ENCODE data around the gene RIMBP2.

RIMBP2 gene

GRCh38 chr12:130710733-130711080 lies 5.4 kb downstream of the RIMBP2 start:
- DNase-seq (ENCODE audit: low read depth) = no peak
- in situ Hi-C loops (cut with HindIII; ENCODE audit: low sequenced_read_pairs) = no loop called here
- no peak for TF ChIP-seq CTCF (IDR thresholded peaks at IDR 0.05; ENCODE audit: low read depth, low read length, missing control alignments)
- no peak overlapping the region for H3K4me3 ChIP-seq (ENCODE audit: low read depth, low read length)

GRCh38 chr12:130709971-130710732 lies 5.9 kb downstream of the RIMBP2 start:
- in situ Hi-C loops (cut with HindIII; ENCODE audit: low sequenced_read_pairs) = no loop called here
- no peak for DNase-seq (ENCODE audit: low read depth)
- H3K4me3 ChIP-seq (ENCODE audit: low read depth, low read length) = no peak overlapping the region
- no peak for TF ChIP-seq CTCF (IDR thresholded peaks at IDR 0.05; ENCODE audit: low read depth, low read length, missing control alignments)

GRCh38 chr12:130709151-130709970 lies 6.7 kb downstream of the RIMBP2 start:
- in situ Hi-C loops (cut with HindIII; ENCODE audit: low sequenced_read_pairs) = no loop called here
- H3K4me3 ChIP-seq (ENCODE audit: low read depth, low read length) = no peak overlapping the region
- no peak for DNase-seq (ENCODE audit: low read depth)
- TF ChIP-seq CTCF (IDR thresholded peaks at IDR 0.05; ENCODE audit: low read depth, low read length, missing control alignments) = no peak

GRCh38 chr12:130708648-130709047 lies 7.5 kb downstream of the RIMBP2 start:
- no peak overlapping the region for H3K4me3 ChIP-seq (ENCODE audit: low read depth, low read length)
- in situ Hi-C loops (cut with HindIII; ENCODE audit: low sequenced_read_pairs) = no loop called here
- no peak for DNase-seq (ENCODE audit: low read depth)
- no peak for TF ChIP-seq CTCF (IDR thresholded peaks at IDR 0.05; ENCODE audit: low read depth, low read length, missing control alignments)

GRCh38 chr12:130707571-130707891 lies 8.6 kb downstream of the RIMBP2 start:
- no peak for DNase-seq (ENCODE audit: low read depth)
- no peak overlapping the region for H3K4me3 ChIP-seq (ENCODE audit: low read depth, low read length)
- no peak for TF ChIP-seq CTCF (IDR thresholded peaks at IDR 0.05; ENCODE audit: low read depth, low read length, missing control alignments)
- in situ Hi-C loops (cut with HindIII; ENCODE audit: low sequenced_read_pairs) = no loop called here

- in situ Hi-C loops (cut with HindIII; ENCODE audit: low sequenced_read_pairs) = no loop called here
- no peak overlapping the region for H3K4me3 ChIP-seq (ENCODE audit: low read depth, low read length)
- no peak for DNase-seq (ENCODE audit: low read depth)
- no peak for TF ChIP-seq CTCF (IDR thresholded peaks at IDR 0.05; ENCODE audit: low read depth, low read length, missing control alignments)
Observed at GRCh38 chr12:130706885-130707570, 9.1 kb downstream of the RIMBP2 start.
